Tibial artery (tissue), 4 donors: ENCODE data around the gene GBP1.

Experiments used
- DNase-seq, 2 donors: peaks; one replicate each; pipeline ENCODE4 v3.0.0-alpha.2; 2019
- H3K27ac ChIP-seq, 2 donors: fragments of 200-600 bp; sonication (generic) in 1 of 2; 1 replicate in 1 of 2; 2 replicates in 1 of 2; pipeline ENCODE4 v1.5.1; 2018 to 2019; ENCODE audit warnings: mild to moderate bottlenecking in 1 of 2
- H3K27me3 ChIP-seq, 2 donors: fragments of 200-600 bp; sonication (generic) in 1 of 2; one replicate each; pipeline versions ENCODE4 v1.5.1 to v1.6.0; 2016 to 2019
- H3K36me3 ChIP-seq, 3 donors: fragments of 200-600 bp; sonication (generic) in 2 of 3; one replicate each; pipeline ENCODE4 v1.5.1; 2016 to 2019; ENCODE audit warnings: mild to moderate bottlenecking in 2 of 3
- H3K4me1 ChIP-seq, 4 donors: fragments of 200-600 bp; sonication (generic) in 2 of 4; 1 replicate in 3 of 4; 2 replicates in 1 of 4; pipeline ENCODE4 v1.5.1; 2016 to 2019
- H3K4me3 ChIP-seq, 2 donors: fragments of 200-600 bp; sonication (generic) in 1 of 2; 1 replicate in 1 of 2; 2 replicates in 1 of 2; pipeline ENCODE4 v1.5.1; 2018 to 2019; ENCODE audit warnings: mild to moderate bottlenecking in 2 of 2
- H3K9me3 ChIP-seq, 3 donors: fragments of 200-600 bp; sonication (generic) in 1 of 3; one replicate each; pipeline ENCODE4 v1.5.1; 2016 to 2019
- intact Hi-C: fragments of 100-400 bp; cut with DNase I; formaldehyde crosslinking; loops from one replicate; pipeline ENCODE4 v1.15.0; 2023; ENCODE audit warnings: low total_unique reads
- TF ChIP-seq, protein P1 (sequence below), 2 experiments: fragments of 200-600 bp in 1 of 2; fragments of 450-650 bp in 1 of 2; IDR thresholded peaks; one replicate each; pipeline ENCODE4 v1.5.1; 2017 to 2019; ENCODE audit warnings: antibody characterized with exemption in 2 of 2, mild to moderate bottlenecking in 1 of 2, moderate library complexity in 1 of 2

GBP1 gene

GRCh38 chr1:89069951-89070350, 4.9 kb upstream of the GBP1 start:
- H3K4me3 ChIP-seq: peak overlapping the region; percentile 24 to 26
- H3K36me3 ChIP-seq: no peaks in the 10 kb centered on the region
- H3K27ac ChIP-seq: no peak overlapping the region
- H3K9me3 ChIP-seq: no peaks in the 10 kb centered on the region
- no peaks in the 10 kb centered on the region for H3K27me3 ChIP-seq
- intact Hi-C loops: no loop called here
- peaks cover 0 to 6% (median 0%) of the 10 kb centered on the region in 4 donors for H3K4me1 ChIP-seq
- TF ChIP-seq, protein P1, sequence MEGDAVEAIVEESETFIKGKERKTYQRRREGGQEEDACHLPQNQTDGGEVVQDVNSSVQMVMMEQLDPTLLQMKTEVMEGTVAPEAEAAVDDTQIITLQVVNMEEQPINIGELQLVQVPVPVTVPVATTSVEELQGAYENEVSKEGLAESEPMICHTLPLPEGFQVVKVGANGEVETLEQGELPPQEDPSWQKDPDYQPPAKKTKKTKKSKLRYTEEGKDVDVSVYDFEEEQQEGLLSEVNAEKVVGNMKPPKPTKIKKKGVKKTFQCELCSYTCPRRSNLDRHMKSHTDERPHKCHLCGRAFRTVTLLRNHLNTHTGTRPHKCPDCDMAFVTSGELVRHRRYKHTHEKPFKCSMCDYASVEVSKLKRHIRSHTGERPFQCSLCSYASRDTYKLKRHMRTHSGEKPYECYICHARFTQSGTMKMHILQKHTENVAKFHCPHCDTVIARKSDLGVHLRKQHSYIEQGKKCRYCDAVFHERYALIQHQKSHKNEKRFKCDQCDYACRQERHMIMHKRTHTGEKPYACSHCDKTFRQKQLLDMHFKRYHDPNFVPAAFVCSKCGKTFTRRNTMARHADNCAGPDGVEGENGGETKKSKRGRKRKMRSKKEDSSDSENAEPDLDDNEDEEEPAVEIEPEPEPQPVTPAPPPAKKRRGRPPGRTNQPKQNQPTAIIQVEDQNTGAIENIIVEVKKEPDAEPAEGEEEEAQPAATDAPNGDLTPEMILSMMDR (IDR thresholded peaks at IDR 0.05): no peak
- DNase-seq: no peak

DNA sequence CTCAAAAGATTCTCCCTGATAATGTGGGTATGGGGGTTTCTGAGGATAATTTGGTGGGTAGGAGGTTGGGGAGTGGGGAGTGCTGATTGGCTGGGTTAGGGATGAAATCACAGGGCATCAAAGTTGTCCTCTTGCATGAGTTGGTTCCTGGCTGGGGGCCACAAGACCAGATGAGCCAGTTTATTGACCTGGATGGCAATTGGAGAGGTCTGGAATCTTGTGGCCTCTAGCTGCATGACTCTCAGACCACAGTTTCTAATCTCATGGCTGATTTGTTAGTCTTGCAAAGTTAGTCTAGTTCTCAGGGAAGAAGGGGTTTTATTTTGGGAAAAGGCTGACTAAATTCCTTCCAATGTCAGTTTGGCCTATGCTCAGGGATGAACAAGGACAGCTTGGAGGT, 3.3 kb upstream of the GBP1 start:
- TF ChIP-seq, protein P1 (IDR thresholded peaks at IDR 0.05): no peak
- H3K4me1 ChIP-seq: peaks cover 0 to 12% (median 0%) of the 10 kb centered on the region in 4 donors
- H3K27ac ChIP-seq: no peak overlapping the region
- DNase-seq: no peak
- H3K9me3 ChIP-seq: no peaks in the 10 kb centered on the region
- no peaks in the 10 kb centered on the region for H3K36me3 ChIP-seq
- H3K27me3 ChIP-seq: no peaks in the 10 kb centered on the region
- no peak overlapping the region for H3K4me3 ChIP-seq
- intact Hi-C loops: no loop called here

DNA sequence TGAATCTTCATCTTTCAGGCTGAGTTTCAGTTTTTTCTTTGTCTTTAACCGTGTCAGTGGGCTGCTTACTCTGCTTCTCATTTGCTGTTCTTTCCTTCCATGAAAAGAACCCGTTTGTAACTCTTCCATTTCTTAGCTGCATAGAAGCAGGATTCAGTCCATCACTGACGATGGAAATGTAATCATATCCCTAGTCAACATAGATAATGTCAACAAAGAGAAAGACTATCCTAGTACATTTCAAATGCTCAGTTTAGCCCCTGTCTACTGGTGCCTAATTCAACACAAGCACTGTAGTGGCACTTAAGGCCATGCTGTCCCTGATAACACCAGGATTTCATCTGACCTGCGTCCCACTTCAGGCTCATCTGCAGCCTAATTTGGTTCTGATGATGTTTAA, 376 bp downstream of the GBP1 start:
- H3K4me3 ChIP-seq: peak overlapping the region; percentile 52 to 57
- H3K27ac ChIP-seq: peak overlapping the region; percentile 81
- TF ChIP-seq, protein P1 (IDR thresholded peaks at IDR 0.05): no peak
- no peaks in the 10 kb centered on the region for H3K9me3 ChIP-seq
- intact Hi-C loops: no loop called here
- peaks cover 4 to 10% (median 7%) of the 10 kb centered on the region in 3 donors for H3K36me3 ChIP-seq
- H3K27me3 ChIP-seq: no peaks in the 10 kb centered on the region
- H3K4me1 ChIP-seq: peaks cover 0 to 46% (median 2%) of the 10 kb centered on the region in 4 donors
- no peak for DNase-seq

- Histone ChIP-seq H3K27ac (peak overlapping the region in 1 of 2 donors; percentile 81), H3K4me3 (no peak overlapping the region), H3K36me3 (peaks cover 18 to 25% (median 22%) of the 10 kb centered on the region in 3 donors), H3K4me1 (peaks cover 0 to 46% (median 2%) of the 10 kb centered on the region in 4 donors), H3K27me3 (no peaks in the 10 kb centered on the region), H3K9me3 (no peaks in the 10 kb centered on the region)
- TF ChIP-seq, protein P1 (IDR thresholded peaks at IDR 0.05): no peak
- no peak for DNase-seq
- intact Hi-C loops: no loop called here
Measured at GRCh38 chr1:89063094-89063493, 1.9 kb downstream of the GBP1 start.

DNA sequence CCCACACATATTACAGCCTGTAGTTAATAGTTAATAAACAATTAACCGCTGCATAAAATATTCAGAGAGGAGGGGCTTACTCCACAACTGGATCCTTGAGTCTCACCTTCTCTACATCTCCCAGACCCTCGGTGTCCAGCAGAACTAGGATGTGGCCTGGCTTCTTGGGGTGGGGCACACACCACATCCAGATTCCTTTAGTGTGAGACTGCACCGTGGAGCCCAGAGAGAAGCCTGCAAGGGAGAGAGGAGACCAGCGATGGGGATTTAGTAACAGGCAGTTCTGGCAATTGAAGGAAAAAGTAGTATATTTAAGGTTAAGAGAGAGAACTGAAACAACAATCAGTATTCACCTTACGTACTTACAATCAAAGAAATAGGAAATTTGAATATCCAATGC, 4.9 kb downstream of the GBP1 start:
- Histone ChIP-seq H3K9me3 (no peaks in the 10 kb centered on the region), H3K36me3 (peaks cover 45 to 54% (median 49%) of the 10 kb centered on the region in 3 donors), H3K27me3 (no peaks in the 10 kb centered on the region), H3K27ac (no peak overlapping the region), H3K4me3 (no peak overlapping the region), H3K4me1 (peaks cover 0 to 39% (median 2%) of the 10 kb centered on the region in 4 donors)
- TF ChIP-seq, protein P1 (IDR thresholded peaks at IDR 0.05): no peak
- intact Hi-C loops: no loop called here
- no peak for DNase-seq

GRCh38 chr1:89051955-89052312, 13.1 kb downstream of the GBP1 start:
- intact Hi-C loops: no loop called here
- no peaks in the 10 kb centered on the region for H3K27me3 ChIP-seq
- H3K4me1 ChIP-seq: no peaks in the 10 kb centered on the region
- no peak for DNase-seq
- TF ChIP-seq, protein P1 (IDR thresholded peaks at IDR 0.05): no peak
- no peaks in the 10 kb centered on the region for H3K9me3 ChIP-seq
- H3K27ac ChIP-seq: no peak overlapping the region
- H3K4me3 ChIP-seq: no peak overlapping the region
- peaks cover 58 to 71% (median 65%) of the 10 kb centered on the region in 3 donors for H3K36me3 ChIP-seq
